SH-SY5Y (cell line): Measurements from ENCODE around the gene HECW1.

ENCODE experiments used
- GATA2 ChIP-seq: IDR thresholded peaks from 2 replicates; pipeline ENCODE4 v1.6.1; 2011; ENCODE audit warnings: mild to moderate bottlenecking, low read depth, low read length
- GATA3 ChIP-seq: IDR thresholded peaks from 2 replicates; pipeline ENCODE4 v1.6.1; 2011; ENCODE audit warnings: low read depth, mild to moderate bottlenecking, low read length, moderate library complexity

GRCh38 chr7:43540471-43540870 is 428.0 kb downstream of the HECW1 start:
- TF ChIP-seq GATA2 (no peak), GATA3 (no peak)
